CD4-positive, alpha-beta T cell (primary cell): ENCODE results near the gene APOC4. TPM values are rescaled to one million over a fixed set of nuclear protein-coding genes. Genes with fewer than 3 reads are reported as not detected.

Experiments
- ATAC-seq: fragments of 200-7000 bp; cut with Tn5 transposase; one replicate; pipeline ENCODE4 v1.10.0; 2022; ENCODE audit warnings: mild to moderate bottlenecking; ENCODE audit not compliant: poor library complexity
- CTCF ChIA-PET: fragments of 350-600 bp; sonication (Branson Sonifier 250); formaldehyde crosslinking; loops from one replicate; lab custom pipeline; 2021; ENCODE audit warnings: antibody characterized with exemption, inconsistent platforms; lab: Charles Lee
- POLR2A ChIA-PET: fragments of 350-600 bp; sonication (Branson Sonifier 250); formaldehyde crosslinking; loops from one replicate; lab custom pipeline; 2021; ENCODE audit warnings: antibody characterized with exemption, inconsistent platforms; lab: Charles Lee
- DNase-seq, 14 experiments: peaks; one replicate each; pipeline ENCODE4 v3.0.0-alpha.2; 2013 to 2020; ENCODE audit warnings: mixed read lengths in 2 of 14
- H3K27ac ChIP-seq, 2 donors: one replicate each; pipeline versions ENCODE4 v1.5.1 to v1.7.0; 2013; ENCODE audit warnings: low read length in 2 of 2, low read depth in 1 of 2, mild to moderate bottlenecking in 1 of 2
- H3K27me3 ChIP-seq, 2 experiments: 1 replicate in 1 of 2; 2 replicates in 1 of 2; pipeline versions ENCODE4 v1.6.1 to v1.7.0; 2013; ENCODE audit warnings: low read length in 2 of 2, control low read depth in 1 of 2, mild to moderate bottlenecking in 1 of 2, moderate library complexity in 1 of 2; ENCODE audit not compliant: insufficient read depth in 2 of 2, control insufficient read depth in 1 of 2
- H3K36me3 ChIP-seq: one replicate; pipeline ENCODE4 v1.6.1; 2013; ENCODE audit warnings: low read length, control low read depth; ENCODE audit not compliant: insufficient read depth
- H3K4me1 ChIP-seq: one replicate; pipeline ENCODE4 v1.6.1; 2013; ENCODE audit warnings: low read length, control low read depth; ENCODE audit not compliant: insufficient read depth
- H3K4me3 ChIP-seq: one replicate; pipeline ENCODE4 v1.5.1; 2013; ENCODE audit warnings: mild to moderate bottlenecking, low read length, moderate library complexity
- H3K9me3 ChIP-seq, 2 experiments: 1 replicate in 1 of 2; 2 replicates in 1 of 2; pipeline versions ENCODE4 v1.6.1 to v1.7.0; 2013; ENCODE audit warnings: low read length in 2 of 2, mild to moderate bottlenecking in 2 of 2, control low read depth in 1 of 2, moderate library complexity in 1 of 2; ENCODE audit not compliant: control insufficient read depth in 1 of 2, insufficient read depth in 1 of 2
- H3K27ac Mint-ChIP-seq: one replicate; pipeline ENCODE4 v1.8.0; 2020; ENCODE audit warnings: mixed read lengths
- H3K27me3 Mint-ChIP-seq: one replicate; pipeline ENCODE4 v1.8.0; 2021; ENCODE audit warnings: mixed read lengths
- H3K36me3 Mint-ChIP-seq: one replicate; pipeline ENCODE4 v1.8.0; 2021; ENCODE audit warnings: low read depth, mixed read lengths
- H3K4me1 Mint-ChIP-seq: one replicate; pipeline ENCODE4 v1.8.0; 2021; ENCODE audit warnings: low read depth, mixed read lengths
- H3K4me3 Mint-ChIP-seq: one replicate; pipeline ENCODE4 v1.8.0; 2020; ENCODE audit warnings: mild to moderate bottlenecking, mixed read lengths
- H3K9me3 Mint-ChIP-seq: one replicate; pipeline ENCODE4 v1.8.0; 2020; ENCODE audit warnings: mixed read lengths
- intact Hi-C, 2 experiments: fragments of 100-400 bp; cut with DNase I in 1 of 2; cut with micrococcal nuclease in 1 of 2; formaldehyde crosslinking; loops; one replicate each; pipeline versions ENCODE4 v1.15.1 to v1.9.0; 2023 to 2025; cut with DNase I, micrococcal nuclease
- total RNA-seq, 174 experiments: library from RNA in 2 of 174; stranded (reverse) in 2 of 174; gene quantifications; one replicate each; pipeline ENCODE4 v1.2.3 and lab custom pipeline; 2021 to 2026
- TF ChIP-seq, protein P1 (sequence below): fragments of 200-600 bp; IDR thresholded peaks from one replicate; pipeline ENCODE4 v1.8.0; 2022; ENCODE audit warnings: antibody characterized with exemption, mild to moderate bottlenecking

APOC4 gene
- total RNA-seq, 2 experiments from 2014 or later, result not detected

DNA sequence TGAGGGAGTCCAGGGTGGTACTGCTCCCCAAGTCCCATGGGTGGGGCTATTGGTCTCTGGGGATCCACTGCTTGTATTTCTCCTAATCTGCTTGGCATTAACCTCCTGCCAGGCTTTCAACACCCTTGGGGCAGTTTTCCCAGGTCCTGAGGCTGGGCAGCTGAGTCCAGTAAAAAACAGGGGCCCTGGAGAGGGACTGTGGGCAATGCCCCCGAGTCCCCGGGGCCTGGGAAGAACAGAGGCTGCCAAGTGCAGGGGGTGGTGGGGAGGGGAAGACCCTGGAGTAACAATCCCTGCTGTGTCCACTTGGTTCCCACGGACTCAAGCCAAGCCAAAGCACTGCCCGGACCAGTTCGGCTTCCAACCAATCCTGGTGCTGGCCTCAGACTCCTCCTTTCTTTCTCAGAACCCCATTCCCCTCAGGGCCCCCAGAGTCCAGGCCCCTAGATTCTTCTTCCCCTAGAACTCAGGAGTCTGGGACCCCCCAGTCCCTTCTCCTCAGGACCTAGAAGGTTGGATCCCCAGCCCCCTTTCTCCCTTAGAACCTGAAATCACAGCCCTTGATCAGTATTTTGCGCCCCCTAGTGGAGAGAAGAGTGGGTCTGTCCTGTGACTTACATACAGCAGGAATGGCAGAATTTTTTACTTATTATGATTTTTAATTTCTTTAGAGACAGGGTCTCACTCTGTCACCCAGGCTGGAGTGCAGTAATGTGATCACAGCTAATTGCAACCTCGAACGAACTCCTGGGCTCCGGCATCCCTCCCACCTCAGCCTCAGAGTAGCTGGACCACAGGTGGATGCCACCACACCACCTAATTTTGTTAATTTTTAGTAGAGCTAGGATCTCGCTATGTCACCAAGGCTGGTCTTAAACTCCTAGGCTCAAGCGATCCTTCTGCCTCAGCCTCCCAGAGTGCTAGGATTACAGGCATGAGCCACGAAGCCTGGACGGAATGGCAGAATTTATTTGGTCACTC, 9.4 kb downstream of the APOC4 start:
- Histone ChIP-seq H3K9me3 (no peaks in the 10 kb centered on the region), H3K4me1 (peaks cover 31% of the 10 kb centered on the region), H3K27me3 (no peaks in the 10 kb centered on the region), H3K4me3 (no peak overlapping the region), H3K27ac (no peak overlapping the region), H3K36me3 (peaks cover 4% of the 10 kb centered on the region)
- CTCF ChIA-PET, result interaction anchor here (0.5 to 1.1 kb wide), 5 partner anchors 12 to 108 kb away, joined by 3 to 5 read pairs (median 3); partner anchors contain the start of gene APOE
- intact Hi-C loops, result loop anchor here (1.0 to 10.0 kb wide), 3 partner anchors 48 to 913 kb away; partner anchors contain the start of genes FOXA3 (in 1 of the 2) and SYMPK (in 1 of the 2)
- TF ChIP-seq, protein P1, sequence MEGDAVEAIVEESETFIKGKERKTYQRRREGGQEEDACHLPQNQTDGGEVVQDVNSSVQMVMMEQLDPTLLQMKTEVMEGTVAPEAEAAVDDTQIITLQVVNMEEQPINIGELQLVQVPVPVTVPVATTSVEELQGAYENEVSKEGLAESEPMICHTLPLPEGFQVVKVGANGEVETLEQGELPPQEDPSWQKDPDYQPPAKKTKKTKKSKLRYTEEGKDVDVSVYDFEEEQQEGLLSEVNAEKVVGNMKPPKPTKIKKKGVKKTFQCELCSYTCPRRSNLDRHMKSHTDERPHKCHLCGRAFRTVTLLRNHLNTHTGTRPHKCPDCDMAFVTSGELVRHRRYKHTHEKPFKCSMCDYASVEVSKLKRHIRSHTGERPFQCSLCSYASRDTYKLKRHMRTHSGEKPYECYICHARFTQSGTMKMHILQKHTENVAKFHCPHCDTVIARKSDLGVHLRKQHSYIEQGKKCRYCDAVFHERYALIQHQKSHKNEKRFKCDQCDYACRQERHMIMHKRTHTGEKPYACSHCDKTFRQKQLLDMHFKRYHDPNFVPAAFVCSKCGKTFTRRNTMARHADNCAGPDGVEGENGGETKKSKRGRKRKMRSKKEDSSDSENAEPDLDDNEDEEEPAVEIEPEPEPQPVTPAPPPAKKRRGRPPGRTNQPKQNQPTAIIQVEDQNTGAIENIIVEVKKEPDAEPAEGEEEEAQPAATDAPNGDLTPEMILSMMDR, result peak; percentile 91
- peaks cover 25% of the 10 kb centered on the region for H3K4me1 Mint-ChIP-seq
- peak overlapping the region; percentile 58 for H3K27ac Mint-ChIP-seq
- POLR2A ChIA-PET, result no interaction called here
- H3K36me3 Mint-ChIP-seq, result peaks cover 13% of the 10 kb centered on the region
- H3K9me3 Mint-ChIP-seq, result no peaks in the 10 kb centered on the region
- H3K4me3 Mint-ChIP-seq, result peak overlapping the region; percentile 67
- H3K27me3 Mint-ChIP-seq, result no peaks in the 10 kb centered on the region
- no peak for ATAC-seq
- peak; percentile 12 to 87 (median 49) for DNase-seq

DNA sequence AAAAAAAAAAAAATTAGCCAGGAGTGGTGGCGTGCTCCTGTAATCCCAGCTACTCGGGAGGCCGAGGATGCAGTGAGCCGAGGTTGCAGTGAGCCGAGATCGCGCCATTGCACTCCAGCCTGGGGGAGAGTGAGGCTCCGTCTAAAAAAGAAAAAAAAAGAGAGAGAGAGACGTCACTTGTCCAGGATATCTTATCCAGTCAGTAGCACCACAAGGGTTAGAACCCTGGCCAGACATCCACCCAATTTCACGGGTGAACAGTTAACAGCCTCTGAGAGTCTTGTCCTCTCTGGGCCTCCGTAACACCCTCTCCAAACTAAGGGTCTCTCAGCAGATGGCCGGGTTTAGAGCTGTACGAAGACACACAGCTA, 12.2 kb downstream of the APOC4 start:
- intact Hi-C loops, result loop anchor here (2.0 to 10.0 kb wide), 3 partner anchors 47 to 911 kb away; partner anchors contain the start of genes FOXA3 (in 1 of the 2), RELB (in 1 of the 2), SYMPK (in 1 of the 2) and TOMM40 (in 1 of the 2)
- TF ChIP-seq, protein P1, result no peak
- ChIA-PET CTCF (interaction anchor here (0.5 to 2.1 kb wide), 3 partner anchors 26 to 230 kb away, joined by 3 to 5 read pairs (median 5); no protein-coding TSS in a partner anchor), POLR2A (interaction anchor here (0.8 to 1.8 kb wide), 6 partner anchors 39 to 224 kb away, joined by 3 to 24 read pairs (median 5); partner anchors contain the start of genes BLOC1S3, CLASRP, RELB and TOMM40)
- peak overlapping the region; percentile 92 for H3K4me3 Mint-ChIP-seq
- peaks cover 11% of the 10 kb centered on the region for H3K36me3 ChIP-seq
- H3K4me1 Mint-ChIP-seq, result peaks cover 40% of the 10 kb centered on the region
- H3K9me3 ChIP-seq, result no peaks in the 10 kb centered on the region
- ATAC-seq (peak; percentile 1), DNase-seq (no peak)
- H3K27ac ChIP-seq, result peak overlapping the region; percentile 80 to 93
- H3K36me3 Mint-ChIP-seq, result peaks cover 13% of the 10 kb centered on the region
- H3K4me3 ChIP-seq, result peak overlapping the region; percentile 91
- H3K27me3 Mint-ChIP-seq, result no peaks in the 10 kb centered on the region
- H3K9me3 Mint-ChIP-seq, result no peaks in the 10 kb centered on the region
- peaks cover 52% of the 10 kb centered on the region for H3K4me1 ChIP-seq
- no peaks in the 10 kb centered on the region for H3K27me3 ChIP-seq
- peak overlapping the region; percentile 88 for H3K27ac Mint-ChIP-seq
